ENCODE data around the gene CEP20.

The CEP20 gene

GRCh38 chr16:15827709-15828343, 60.6 kb downstream of the CEP20 start:
- DNase-seq, result no peak

- no peak for DNase-seq
Observed at GRCh38 chr16:15827299-15827698, 61.1 kb downstream of the CEP20 start.

- DNase-seq, result no peak
Observed at GRCh38 chr16:15825750-15826305, 62.6 kb downstream of the CEP20 start.

- DNase-seq, result no peak
Observed at GRCh38 chr16:15822957-15823356, 65.4 kb downstream of the CEP20 start.

GRCh38 chr16:15820837-15821236, 67.6 kb downstream of the CEP20 start:
- no peak for DNase-seq

- DNase-seq, result no peak
Observed at GRCh38 chr16:15819046-15819445, 69.4 kb downstream of the CEP20 start.

- no peak for DNase-seq
Observed at GRCh38 chr16:15817446-15817845, 71.0 kb downstream of the CEP20 start.

- no peak for DNase-seq
Observed at GRCh38 chr16:15816228-15816627, 72.2 kb downstream of the CEP20 start.
